GM23248 (cell line): Measurements from ENCODE around the gene IPO9.

Source experiments
- EZH2 ChIP-seq: fragments of 200-600 bp; sonication (generic); IDR thresholded peaks from 2 replicates; pipeline ENCODE4 v1.6.1; 2018; ENCODE audit warnings: antibody characterized with exemption, mild to moderate bottlenecking; ENCODE audit not compliant: insufficient read depth, poor library complexity, severe bottlenecking
- EZH2phosphoT487 ChIP-seq: fragments of 200-600 bp; sonication (generic); IDR thresholded peaks from 2 replicates; pipeline ENCODE4 v1.6.1; 2018; ENCODE audit warnings: antibody characterized with exemption, moderate library complexity, mild to moderate bottlenecking, low read depth; ENCODE audit not compliant: insufficient read depth

GRCh38 chr1:201789245-201789644 lies 39.7 kb upstream of the IPO9 start:
- TF ChIP-seq EZH2 = no peak
- TF ChIP-seq EZH2phosphoT487 = no peak
